Fibroblast of skin of back (primary cell): Measurements from ENCODE around the gene JAGN1.
"Not testable (repeated sequence)": the region's sequence is repeated elsewhere in the genome, so short reads cannot be mapped to it uniquely, and the experiment has no call there.

Experiments
- DNase-seq: peaks from one replicate; pipeline ENCODE4 v3.0.0-alpha.2; 2013

JAGN1 gene

DNA sequence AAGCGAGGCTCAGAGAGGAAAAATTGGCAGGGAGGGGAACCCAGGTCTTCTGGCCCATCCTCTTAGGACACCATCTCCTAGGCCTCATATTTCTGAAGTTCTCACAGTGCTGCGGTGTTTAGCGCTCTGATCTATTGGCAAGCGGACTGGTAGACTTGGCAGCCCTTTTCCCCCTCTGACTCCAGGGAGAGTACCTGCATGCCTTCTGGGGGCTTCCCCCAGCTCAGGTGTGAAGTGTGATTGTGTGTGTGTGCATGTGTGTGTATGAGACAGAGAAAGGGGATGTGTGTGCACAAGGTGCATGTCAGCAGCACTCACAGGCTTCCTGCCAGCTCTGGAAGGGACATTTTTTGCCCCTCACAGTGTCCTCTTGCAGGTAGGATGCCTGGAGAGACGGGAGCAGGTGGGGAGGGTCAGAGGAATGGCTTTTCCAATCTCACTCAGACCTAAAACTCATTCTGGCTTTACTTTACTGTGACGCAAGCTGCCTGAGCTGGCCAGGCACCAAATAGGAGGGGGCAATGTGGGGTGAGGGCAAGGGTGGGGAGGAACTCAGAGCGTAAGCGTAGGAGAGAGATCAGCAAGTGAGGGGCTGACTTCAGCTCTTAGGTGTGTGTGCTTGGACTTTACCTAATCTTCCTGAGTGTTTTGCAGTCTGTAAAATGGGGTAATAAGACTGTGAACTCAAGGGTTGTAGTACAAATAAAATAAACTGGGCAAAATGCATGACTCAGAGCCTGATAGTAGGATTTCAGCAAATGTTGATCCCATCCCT lies 8.2 kb downstream of the JAGN1 start:
- DNase-seq = no peak

- no peak for DNase-seq
Measured at GRCh38 chr3:9899289-9899791, 8.9 kb downstream of the JAGN1 start.

- DNase-seq = not testable (repeated sequence)
Measured at GRCh38 chr3:9900965-9901415, 10.6 kb downstream of the JAGN1 start.

DNA sequence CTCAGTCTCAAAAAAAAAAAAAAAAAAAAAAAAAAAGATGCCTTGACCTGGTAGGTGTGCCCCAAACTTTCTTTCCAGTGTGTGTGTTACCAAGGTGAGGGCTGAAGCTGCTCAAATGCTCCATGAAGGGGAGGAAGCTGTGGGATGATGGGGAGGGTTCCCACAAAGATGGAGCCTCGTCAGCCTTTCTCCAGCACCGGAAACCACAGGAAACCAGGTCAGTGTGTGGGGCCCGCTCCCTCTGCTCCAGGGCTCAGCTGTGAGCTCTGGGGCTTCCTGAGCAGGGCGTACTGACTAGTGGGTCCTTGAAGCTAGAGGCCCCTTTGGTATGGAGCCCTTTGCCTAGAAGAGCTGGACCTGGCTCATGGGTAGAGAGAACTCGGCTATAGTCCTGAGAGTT lies 11.6 kb downstream of the JAGN1 start:
- no peak for DNase-seq

- DNase-seq = peak; percentile 26
Measured at GRCh38 chr3:9902372-9903237, 12.2 kb downstream of the JAGN1 start, which contains the start of gene IL17RE. TSS of gene IL17RE (plus strand) at chr3:9902848. CDS start at chr3:9902933, 85 bp downstream.

GRCh38 chr3:9903238-9903624 lies 12.8 kb downstream of the JAGN1 start:
- DNase-seq = peak; percentile 78

DNA sequence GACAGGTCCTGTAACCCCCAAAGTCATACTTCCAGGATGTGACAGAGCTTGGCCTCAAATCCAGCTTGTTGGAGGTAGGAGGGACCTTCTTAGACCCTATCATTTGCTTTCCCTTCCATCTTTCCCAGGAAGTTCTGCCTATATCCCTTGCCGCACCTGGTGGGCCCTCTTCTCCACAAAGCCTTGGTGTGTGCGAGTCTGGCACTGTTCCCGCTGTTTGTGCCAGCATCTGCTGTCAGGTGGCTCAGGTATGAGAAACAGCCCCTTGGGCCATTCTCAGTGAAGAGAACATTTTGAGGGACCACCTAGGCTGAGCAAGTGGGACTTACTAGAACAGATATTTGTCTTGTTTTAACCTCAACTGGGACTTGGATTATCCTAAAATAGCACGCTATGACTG lies 13.5 kb downstream of the JAGN1 start:
- DNase-seq = no peak

GRCh38 chr3:9906480-9906879 lies 16.1 kb downstream of the JAGN1 start:
- DNase-seq = no peak

GRCh38 chr3:9908286-9908685 lies 17.9 kb downstream of the JAGN1 start:
- DNase-seq = no peak

GRCh38 chr3:9909221-9910013 lies 19.0 kb downstream of the JAGN1 start:
- no peak for DNase-seq

GRCh38 chr3:9911863-9912262 lies 21.5 kb downstream of the JAGN1 start:
- DNase-seq = no peak

- DNase-seq = peak; percentile 7
Measured at GRCh38 chr3:9912294-9912935, 22.0 kb downstream of the JAGN1 start.

DNA sequence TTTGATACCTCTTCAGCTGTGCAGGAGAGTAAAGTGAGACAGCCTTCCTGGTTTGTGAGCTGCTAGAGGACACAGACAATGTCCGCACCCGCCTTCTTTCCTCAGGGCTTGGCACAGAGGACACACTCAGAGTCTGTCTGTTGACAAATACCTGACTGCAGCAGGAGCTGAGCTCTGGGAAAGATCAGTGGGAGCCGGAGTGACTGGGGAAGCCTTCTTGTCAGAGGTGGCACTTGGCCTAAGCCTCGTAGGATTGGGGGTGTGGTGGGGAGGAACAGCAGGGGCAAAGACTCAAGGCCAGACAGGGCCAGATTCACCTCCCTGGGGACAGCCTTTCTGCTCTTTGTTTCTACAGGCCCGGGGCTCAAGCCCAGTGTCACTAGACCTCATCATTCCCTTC lies 23.2 kb downstream of the JAGN1 start:
- no peak for DNase-seq

- DNase-seq = no peak
Measured at GRCh38 chr3:9914011-9914410, 23.6 kb downstream of the JAGN1 start.

- DNase-seq = no peak
Measured at GRCh38 chr3:9914559-9915253, 24.3 kb downstream of the JAGN1 start.

DNA sequence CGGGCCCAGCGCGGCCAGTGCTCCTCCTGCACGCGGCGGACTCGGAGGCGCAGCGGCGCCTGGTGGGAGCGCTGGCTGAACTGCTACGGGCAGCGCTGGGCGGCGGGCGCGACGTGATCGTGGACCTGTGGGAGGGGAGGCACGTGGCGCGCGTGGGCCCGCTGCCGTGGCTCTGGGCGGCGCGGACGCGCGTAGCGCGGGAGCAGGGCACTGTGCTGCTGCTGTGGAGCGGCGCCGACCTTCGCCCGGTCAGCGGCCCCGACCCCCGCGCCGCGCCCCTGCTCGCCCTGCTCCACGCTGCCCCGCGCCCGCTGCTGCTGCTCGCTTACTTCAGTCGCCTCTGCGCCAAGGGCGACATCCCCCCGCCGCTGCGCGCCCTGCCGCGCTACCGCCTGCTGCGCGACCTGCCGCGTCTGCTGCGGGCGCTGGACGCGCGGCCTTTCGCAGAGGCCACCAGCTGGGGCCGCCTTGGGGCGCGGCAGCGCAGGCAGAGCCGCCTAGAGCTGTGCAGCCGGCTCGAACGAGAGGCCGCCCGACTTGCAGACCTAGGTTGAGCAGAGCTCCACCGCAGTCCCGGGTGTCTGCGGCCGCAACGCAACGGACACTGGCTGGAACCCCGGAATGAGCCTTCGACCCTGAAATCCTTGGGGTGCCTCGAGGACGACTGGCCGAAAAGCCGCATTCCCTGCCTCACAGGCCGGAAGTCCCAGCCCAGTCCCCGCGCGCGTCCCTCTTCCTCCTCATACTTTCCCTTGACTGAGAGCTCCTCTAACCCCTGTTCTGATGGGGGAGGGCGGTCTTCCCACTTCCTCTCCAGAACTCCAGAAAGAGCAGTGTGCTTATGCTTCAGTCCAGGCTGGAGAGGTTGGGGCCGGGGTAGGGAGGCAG lies 25.1 kb downstream of the JAGN1 start:
- DNase-seq = peak; percentile 81

- DNase-seq = peak; percentile 81
Measured at GRCh38 chr3:9916346-9916733, 25.9 kb downstream of the JAGN1 start.

GRCh38 chr3:9916734-9917680 lies 26.6 kb downstream of the JAGN1 start, which contains the start of gene IL17RC:
TSS of gene IL17RC (plus strand) at chr3:9917098. CDS start at chr3:9917316, 218 bp downstream.
- peak; percentile 88 for DNase-seq

DNA sequence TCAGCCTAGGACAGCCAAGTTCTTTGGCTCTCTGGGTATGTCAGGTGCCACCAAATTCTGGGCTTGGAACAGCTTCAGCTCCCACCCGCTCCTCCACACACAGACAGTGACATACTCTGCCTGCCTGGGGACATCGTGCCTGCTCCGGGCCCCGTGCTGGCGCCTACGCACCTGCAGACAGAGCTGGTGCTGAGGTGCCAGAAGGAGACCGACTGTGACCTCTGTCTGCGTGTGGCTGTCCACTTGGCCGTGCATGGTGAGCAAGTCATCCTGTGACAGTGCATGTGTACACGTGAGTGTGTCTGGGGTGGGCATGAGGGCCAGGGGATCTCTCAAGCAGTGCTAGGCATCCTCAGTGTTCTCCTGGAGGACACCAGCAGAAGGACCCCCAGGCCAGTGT lies 27.4 kb downstream of the JAGN1 start:
- no peak for DNase-seq
